Measurements from ENCODE around the gene UMPS. TPM values are rescaled to one million over a fixed set of nuclear protein-coding genes. Genes with fewer than 3 reads are reported as not detected.
"Not testable (repeated sequence)": the region's sequence is repeated elsewhere in the genome, so short reads cannot be mapped to it uniquely, and the experiment has no call there.

UMPS gene
- total and polyA plus RNA-seq, 2 donors (not counting 1 experiment from before 2014, with no cell fraction given): 6.6 to 21.4 TPM

DNA sequence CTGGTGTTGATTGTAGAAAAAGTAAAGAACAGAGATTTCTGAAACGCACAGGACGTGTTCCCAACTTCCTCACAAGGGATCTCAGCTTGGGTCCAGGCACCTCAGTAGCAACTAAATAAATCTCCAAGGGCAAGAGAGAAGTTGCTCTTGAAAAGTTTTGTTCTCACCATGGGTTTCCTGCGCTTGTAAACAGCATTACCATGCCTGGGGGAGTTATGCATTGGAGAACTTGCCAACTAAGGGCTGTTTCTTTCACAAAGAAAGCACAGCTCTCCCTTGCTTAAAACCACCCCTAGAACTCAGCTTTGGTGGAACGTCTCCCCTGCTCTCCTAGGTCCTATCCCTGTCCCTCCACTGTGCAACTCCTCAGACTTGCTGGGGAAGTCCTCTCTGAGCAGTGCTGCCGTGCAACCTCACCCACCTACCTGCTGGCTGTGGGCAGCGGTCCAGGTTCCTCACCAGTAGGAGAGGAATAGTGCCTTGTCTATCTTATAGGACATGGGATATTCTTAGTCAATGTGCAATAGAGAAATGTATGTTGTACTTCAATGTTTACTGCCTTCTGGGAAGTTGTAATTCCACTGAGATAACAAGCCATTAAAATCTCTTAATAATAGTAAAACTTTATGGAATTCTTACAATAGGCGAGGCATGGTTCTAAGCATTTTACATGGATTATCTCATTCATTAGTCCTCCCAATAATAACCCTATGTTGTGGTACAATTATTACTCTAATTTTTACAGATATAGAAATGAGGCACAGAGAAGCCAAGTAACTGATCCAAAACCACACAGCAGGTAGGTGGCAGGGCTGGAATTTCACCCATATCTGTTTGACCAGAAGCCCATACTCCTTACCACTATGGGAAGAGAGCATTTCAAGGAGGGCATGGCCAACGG is 51.5 kb downstream of the UMPS start:
- 74% methylated on average over 3 of the region's 8 CpGs for WGBS (ENCODE audit: insufficient coverage)
- H3K4me3 Mint-ChIP-seq: no peak overlapping the region
- CTCF ChIA-PET: interaction anchor here (3.2 kb wide), 1 partner anchor 21 kb away, joined by 13 read pairs; no protein-coding TSS in a partner anchor

GRCh38 chr3:124782377-124782712 is 52.1 kb downstream of the UMPS start:
- DNase-seq; H3K27ac Mint-ChIP-seq; H2AFZ ChIP-seq (ENCODE audit: insufficient read depth, low read depth, low read length, poor library complexity, severe bottlenecking); H3K27ac ChIP-seq (ENCODE audit: low read length in 2 of 2); H3K9ac ChIP-seq (ENCODE audit: low read length); H3K9me3 ChIP-seq (ENCODE audit: control extremely low read depth in 1 of 3, control insufficient read depth in 2 of 3, insufficient read depth in 1 of 3, low read length in 2 of 3); H3K4me1 Mint-ChIP-seq; intact Hi-C loops (cut with micrococcal nuclease); H3K4me1 ChIP-seq (ENCODE audit: control insufficient read depth in 2 of 2, insufficient read depth in 2 of 2, low read length in 2 of 2); H3K9me3 Mint-ChIP-seq (ENCODE audit: insufficient read depth); H3K36me3 ChIP-seq (replicated peaks in 1 of 2; ENCODE audit: control extremely low read depth in 1 of 2, control insufficient read depth in 1 of 2, extremely low read depth in 1 of 2, insufficient read depth in 2 of 2, low read length in 1 of 2); H3K79me2 ChIP-seq (ENCODE audit: control insufficient read depth, insufficient read depth, low read length); CTCF ChIA-PET; H3K4me3 Mint-ChIP-seq; H4K20me1 ChIP-seq (ENCODE audit: control insufficient read depth, insufficient read depth, low read length, poor library complexity, severe bottlenecking); POLR2A ChIA-PET; H3K27me3 ChIP-seq (replicated peaks in 1 of 4; ENCODE audit: control extremely low read depth in 1 of 4, control insufficient read depth in 3 of 4, insufficient read depth in 4 of 4, low read length in 3 of 4); ATAC-seq (ENCODE audit: low read depth); H3K4me3 ChIP-seq (ENCODE audit: control extremely low read depth in 1 of 5, extremely low read depth in 1 of 5, insufficient read depth in 1 of 5, low read depth in 2 of 5, low read length in 4 of 5); H3K4me2 ChIP-seq (replicated peaks; ENCODE audit: low read depth, low read length, poor library complexity, severe bottlenecking): not testable (repeated sequence)
- WGBS (ENCODE audit: insufficient coverage): 80% methylated on average over 4 of the region's 6 CpGs
- peaks cover 25% of the 10 kb centered on the region for H3K27me3 Mint-ChIP-seq

More for the DNA sequence above, 51.5 kb downstream of the UMPS start:
- H3K36me3 ChIP-seq (replicated peaks in 1 of 2; ENCODE audit: control extremely low read depth in 1 of 2, control insufficient read depth in 1 of 2, extremely low read depth in 1 of 2, insufficient read depth in 2 of 2, low read length in 1 of 2): no peaks in the 10 kb centered on the region
- no peak overlapping the region for H2AFZ ChIP-seq (ENCODE audit: insufficient read depth, low read depth, low read length, poor library complexity, severe bottlenecking)
- TF ChIP-seq EZH2 (IDR thresholded peaks at IDR 0.05; ENCODE audit: borderline replicate concordance, insufficient read depth, low read depth, low read length, poor library complexity, severe bottlenecking): no peak
- TF ChIP-seq, protein P1, sequence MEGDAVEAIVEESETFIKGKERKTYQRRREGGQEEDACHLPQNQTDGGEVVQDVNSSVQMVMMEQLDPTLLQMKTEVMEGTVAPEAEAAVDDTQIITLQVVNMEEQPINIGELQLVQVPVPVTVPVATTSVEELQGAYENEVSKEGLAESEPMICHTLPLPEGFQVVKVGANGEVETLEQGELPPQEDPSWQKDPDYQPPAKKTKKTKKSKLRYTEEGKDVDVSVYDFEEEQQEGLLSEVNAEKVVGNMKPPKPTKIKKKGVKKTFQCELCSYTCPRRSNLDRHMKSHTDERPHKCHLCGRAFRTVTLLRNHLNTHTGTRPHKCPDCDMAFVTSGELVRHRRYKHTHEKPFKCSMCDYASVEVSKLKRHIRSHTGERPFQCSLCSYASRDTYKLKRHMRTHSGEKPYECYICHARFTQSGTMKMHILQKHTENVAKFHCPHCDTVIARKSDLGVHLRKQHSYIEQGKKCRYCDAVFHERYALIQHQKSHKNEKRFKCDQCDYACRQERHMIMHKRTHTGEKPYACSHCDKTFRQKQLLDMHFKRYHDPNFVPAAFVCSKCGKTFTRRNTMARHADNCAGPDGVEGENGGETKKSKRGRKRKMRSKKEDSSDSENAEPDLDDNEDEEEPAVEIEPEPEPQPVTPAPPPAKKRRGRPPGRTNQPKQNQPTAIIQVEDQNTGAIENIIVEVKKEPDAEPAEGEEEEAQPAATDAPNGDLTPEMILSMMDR (IDR thresholded peaks at IDR 0.05): no peak
- H3K27me3 ChIP-seq (replicated peaks in 1 of 4; ENCODE audit: control extremely low read depth in 1 of 4, control insufficient read depth in 3 of 4, insufficient read depth in 4 of 4, low read length in 3 of 4): no peaks in the 10 kb centered on the region
- H3K4me3 ChIP-seq (ENCODE audit: control extremely low read depth in 1 of 5, extremely low read depth in 1 of 5, insufficient read depth in 1 of 5, low read depth in 2 of 5, low read length in 4 of 5): no peak overlapping the region
- H3K27ac ChIP-seq (ENCODE audit: low read length in 2 of 2): no peak overlapping the region
- Mint-ChIP-seq H3K27me3 (peaks cover 25% of the 10 kb centered on the region), H3K9me3 (ENCODE audit: insufficient read depth) (no peaks in the 10 kb centered on the region), H3K4me1 (no peaks in the 10 kb centered on the region), H3K27ac (no peak overlapping the region)
- intact Hi-C loops (cut with micrococcal nuclease): no loop called here
- no peak for ATAC-seq (ENCODE audit: low read depth)
- no peaks in the 10 kb centered on the region for H3K9me3 ChIP-seq (ENCODE audit: control extremely low read depth in 1 of 3, control insufficient read depth in 2 of 3, insufficient read depth in 1 of 3, low read length in 2 of 3)
- POLR2A ChIA-PET: no interaction called here
- H3K9ac ChIP-seq (ENCODE audit: low read length): no peak overlapping the region
- no peak overlapping the region for H3K4me2 ChIP-seq (replicated peaks; ENCODE audit: low read depth, low read length, poor library complexity, severe bottlenecking)
- no peaks in the 10 kb centered on the region for H3K4me1 ChIP-seq (ENCODE audit: control insufficient read depth in 2 of 2, insufficient read depth in 2 of 2, low read length in 2 of 2)
- H3K79me2 ChIP-seq (ENCODE audit: control insufficient read depth, insufficient read depth, low read length): no peaks in the 10 kb centered on the region
- no peaks in the 10 kb centered on the region for H4K20me1 ChIP-seq (ENCODE audit: control insufficient read depth, insufficient read depth, low read length, poor library complexity, severe bottlenecking)
- no peak for DNase-seq
